Non-pigmented ciliary epithelial cell (primary cell): ENCODE measurements around the gene MATN1.

Experiments used
- DNase-seq: peaks from one replicate; pipeline ENCODE4 v3.0.0-alpha.2; 2010; ENCODE audit warnings: low read depth

The MATN1 gene

GRCh38 chr1:30680879-30681278, 42.5 kb downstream of the MATN1 start:
- no peak for DNase-seq

- no peak for DNase-seq
Measured at GRCh38 chr1:30680429-30680828, 43.0 kb downstream of the MATN1 start.

- no peak for DNase-seq
Measured at GRCh38 chr1:30679976-30680305, 43.4 kb downstream of the MATN1 start.

- DNase-seq = no peak
Measured at GRCh38 chr1:30679201-30679975, 44.0 kb downstream of the MATN1 start.

GRCh38 chr1:30678209-30678608, 45.2 kb downstream of the MATN1 start:
- DNase-seq = no peak

- no peak for DNase-seq
Measured at GRCh38 chr1:30677471-30677870, 45.9 kb downstream of the MATN1 start.

- peak; percentile 3 for DNase-seq
Measured at GRCh38 chr1:30675761-30676160, 47.6 kb downstream of the MATN1 start.

GRCh38 chr1:30675289-30675688, 48.1 kb downstream of the MATN1 start:
- no peak for DNase-seq

GRCh38 chr1:30673395-30673794, 50.0 kb downstream of the MATN1 start:
- DNase-seq = no peak

GRCh38 chr1:30672661-30673060, 50.7 kb downstream of the MATN1 start:
- DNase-seq = no peak

GRCh38 chr1:30670240-30671060, 52.9 kb downstream of the MATN1 start:
- DNase-seq = no peak

GRCh38 chr1:30668546-30669327, 54.6 kb downstream of the MATN1 start:
- no peak for DNase-seq

GRCh38 chr1:30668024-30668423, 55.4 kb downstream of the MATN1 start:
- no peak for DNase-seq

- no peak for DNase-seq
Measured at GRCh38 chr1:30666756-30667273, 56.6 kb downstream of the MATN1 start.

GRCh38 chr1:30665216-30666010, 58.0 kb downstream of the MATN1 start:
- no peak for DNase-seq

GRCh38 chr1:30664103-30664755, 59.2 kb downstream of the MATN1 start:
- DNase-seq = no peak

- DNase-seq = no peak
Measured at GRCh38 chr1:30663596-30664091, 59.7 kb downstream of the MATN1 start.

GRCh38 chr1:30662291-30662840, 61.0 kb downstream of the MATN1 start:
- DNase-seq = no peak

- no peak for DNase-seq
Measured at GRCh38 chr1:30661311-30661710, 62.1 kb downstream of the MATN1 start.
